Neural progenitor cell (in vitro differentiated cells): ENCODE data around the gene ZFYVE21.
A peak's percentile ranks its signal among the peaks of the same experiment; 100 is the strongest.

Experiments
- CTCF ChIP-seq: fragments of 200-600 bp; sonication (generic); IDR thresholded peaks from 2 replicates; pipeline ENCODE4 v1.5.1; 2017; ENCODE audit warnings: antibody characterized with exemption, mild to moderate bottlenecking
- EZH2 ChIP-seq: fragments of 200-600 bp; sonication (generic); IDR thresholded peaks from 2 replicates; pipeline ENCODE4 v1.6.1; 2017; ENCODE audit warnings: antibody characterized with exemption, mild to moderate bottlenecking, moderate library complexity
- EZH2phosphoT487 ChIP-seq: fragments of 200-600 bp; sonication (generic); IDR thresholded peaks from 2 replicates; pipeline ENCODE4 v1.6.1; 2017; ENCODE audit warnings: antibody characterized with exemption

GRCh38 chr14:103694572-103695026 lies 21.0 kb upstream of the ZFYVE21 start:
- TF ChIP-seq CTCF (peak; percentile 23), EZH2 (no peak), EZH2phosphoT487 (no peak)
